ENCODE data around the gene SEC63.
A peak's percentile ranks its signal among the peaks of the same experiment; 100 is the strongest.

DNA sequence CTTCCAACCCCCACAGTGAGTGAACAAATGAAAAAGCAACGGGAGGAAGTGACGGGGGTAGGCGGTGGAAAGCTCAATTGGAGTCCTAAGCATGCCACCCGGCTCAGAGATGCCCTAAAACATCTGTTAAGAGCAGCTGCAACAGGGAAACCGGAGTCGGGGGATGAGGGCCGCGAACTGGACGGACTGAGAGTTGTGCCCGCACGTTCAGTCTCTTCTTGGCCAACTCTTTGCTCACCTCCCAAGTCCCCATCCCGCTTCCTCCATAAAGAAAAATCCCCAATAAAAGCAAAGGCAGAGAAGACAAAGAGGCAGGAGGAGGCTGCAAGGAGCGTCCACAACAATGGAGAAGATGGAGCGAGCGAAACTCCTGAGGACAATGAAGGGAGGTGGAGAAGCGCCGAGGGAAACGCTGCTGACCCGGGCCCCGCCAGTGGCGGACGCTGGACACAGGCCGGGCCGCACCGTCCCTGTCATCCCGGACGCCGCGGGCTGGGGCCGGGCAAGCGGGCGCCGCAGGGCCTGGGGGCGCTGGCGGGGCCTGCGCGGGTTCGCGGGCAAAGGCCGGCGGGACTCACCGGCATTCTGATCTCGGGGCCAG is 600 bp downstream of the SEC63 start:
- TF ChIP-seq, protein P1, sequence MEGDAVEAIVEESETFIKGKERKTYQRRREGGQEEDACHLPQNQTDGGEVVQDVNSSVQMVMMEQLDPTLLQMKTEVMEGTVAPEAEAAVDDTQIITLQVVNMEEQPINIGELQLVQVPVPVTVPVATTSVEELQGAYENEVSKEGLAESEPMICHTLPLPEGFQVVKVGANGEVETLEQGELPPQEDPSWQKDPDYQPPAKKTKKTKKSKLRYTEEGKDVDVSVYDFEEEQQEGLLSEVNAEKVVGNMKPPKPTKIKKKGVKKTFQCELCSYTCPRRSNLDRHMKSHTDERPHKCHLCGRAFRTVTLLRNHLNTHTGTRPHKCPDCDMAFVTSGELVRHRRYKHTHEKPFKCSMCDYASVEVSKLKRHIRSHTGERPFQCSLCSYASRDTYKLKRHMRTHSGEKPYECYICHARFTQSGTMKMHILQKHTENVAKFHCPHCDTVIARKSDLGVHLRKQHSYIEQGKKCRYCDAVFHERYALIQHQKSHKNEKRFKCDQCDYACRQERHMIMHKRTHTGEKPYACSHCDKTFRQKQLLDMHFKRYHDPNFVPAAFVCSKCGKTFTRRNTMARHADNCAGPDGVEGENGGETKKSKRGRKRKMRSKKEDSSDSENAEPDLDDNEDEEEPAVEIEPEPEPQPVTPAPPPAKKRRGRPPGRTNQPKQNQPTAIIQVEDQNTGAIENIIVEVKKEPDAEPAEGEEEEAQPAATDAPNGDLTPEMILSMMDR (IDR thresholded peaks at IDR 0.05): peak in 1 of 6 experiments; percentile 7
- TF ChIP-seq POLR2A (IDR thresholded peaks at IDR 0.05): no peak
